Erythroblast (primary cell): ENCODE results near the gene ADK.

Source experiments
- GATA1 ChIP-seq: IDR thresholded peaks from 2 replicates; pipeline ENCODE4 v1.6.1; 2011; ENCODE audit warnings: low read depth, mild to moderate bottlenecking, control low read depth, low read length, moderate library complexity
- POLR2A ChIP-seq: IDR thresholded peaks from 2 replicates; pipeline ENCODE4 v1.6.1; 2011; ENCODE audit warnings: mild to moderate bottlenecking, low read length

DNA sequence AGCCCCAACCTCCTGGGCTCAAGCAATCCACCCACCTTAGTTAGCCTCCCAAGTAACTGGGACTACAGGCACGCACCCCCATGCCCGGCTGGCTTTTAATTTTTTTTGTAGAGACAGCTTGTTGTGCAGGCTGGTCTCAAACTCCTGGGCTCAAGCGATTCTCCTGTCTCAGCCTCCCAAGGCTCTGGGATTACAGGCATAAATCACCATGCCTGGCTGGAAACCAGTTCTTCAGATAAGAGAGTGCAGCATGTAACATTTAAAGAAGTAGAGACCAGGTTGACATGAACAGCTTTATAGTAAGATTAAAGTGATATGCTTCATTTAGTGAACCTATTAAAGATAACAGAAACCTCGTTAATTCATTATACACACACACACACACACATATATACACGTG, 507.5 kb downstream of the ADK start:
- TF ChIP-seq POLR2A (no peak), GATA1 (no peak)
